CD4-positive, alpha-beta T cell treated with Interleukin-10 for 1 hour (primary cell): ENCODE data around the gene LAMTOR3.

Experiments
- DNase-seq: peaks from one replicate; pipeline ENCODE4 v3.0.0-alpha.2; 2020

Gene LAMTOR3

GRCh38 chr4:99828477-99828876 is 65.8 kb downstream of the LAMTOR3 start:
- no peak for DNase-seq
